Measurements from ENCODE around the gene CES1. TPM values are rescaled to one million over a fixed set of nuclear protein-coding genes. Genes with fewer than 3 reads are reported as not detected.
"Not testable (repeated sequence)": the region's sequence is repeated elsewhere in the genome, so short reads cannot be mapped to it uniquely, and the experiment has no call there.

The CES1 gene
- total RNA-seq, 1 donor from 2014 or later = not detected

DNA sequence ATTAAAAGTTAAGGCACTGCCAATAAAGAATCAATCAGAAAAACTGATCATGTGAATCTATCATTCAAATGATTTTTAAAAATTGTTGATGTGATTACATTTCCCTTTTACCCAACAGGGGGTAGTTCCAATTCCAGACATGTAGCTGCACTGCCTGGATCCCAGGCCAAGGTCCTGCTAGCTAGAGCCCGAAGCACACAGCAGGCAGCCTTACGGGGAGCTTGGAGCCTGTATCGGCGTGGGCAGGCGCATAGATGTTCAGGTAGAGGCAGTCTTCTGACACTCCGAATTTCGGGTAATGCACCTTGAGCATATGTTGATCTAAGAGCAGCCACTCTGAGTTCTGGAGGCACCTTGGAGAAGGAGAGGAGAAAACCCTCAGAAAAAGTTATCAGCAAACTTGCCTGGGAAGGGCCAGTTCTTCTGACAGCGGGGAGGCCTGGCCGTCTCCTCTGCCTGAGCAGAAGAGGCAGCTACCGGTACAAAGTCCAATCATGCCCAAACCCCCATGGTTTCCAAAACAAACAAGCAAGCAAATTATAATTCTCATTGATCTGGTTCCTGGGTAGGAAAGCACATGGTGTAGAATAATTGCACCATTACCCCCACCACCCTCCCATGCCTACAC lies 38.6 kb upstream of the CES1 start:
- Mint-ChIP-seq H3K27me3 (ENCODE audit: unreplicated experiment) (no peaks in the 10 kb centered on the region), H3K36me3 (ENCODE audit: unreplicated experiment) (no peaks in the 10 kb centered on the region)
- no peak for DNase-seq (ENCODE audit: extremely low spot score, unreplicated experiment)

DNA sequence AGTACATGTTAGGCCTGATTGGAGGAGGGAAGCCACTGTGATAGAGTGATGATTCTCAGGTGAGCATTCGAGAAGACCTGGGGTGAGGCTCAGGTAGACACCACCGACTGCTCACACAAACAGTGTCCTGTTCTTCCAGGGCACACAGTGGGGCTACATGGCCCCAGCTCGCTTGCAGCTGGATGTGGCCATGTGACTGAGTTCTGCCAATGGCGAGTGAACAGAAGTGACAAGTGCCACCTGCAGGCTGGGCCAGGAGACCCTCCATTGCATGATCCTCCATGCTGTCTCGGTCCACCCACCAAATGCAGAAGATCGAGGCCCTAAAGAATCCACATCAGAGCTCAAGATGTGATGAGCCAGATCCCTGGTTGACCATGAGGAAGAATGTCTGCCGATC lies 36.1 kb upstream of the CES1 start:
- no peaks in the 10 kb centered on the region for H3K36me3 Mint-ChIP-seq (ENCODE audit: unreplicated experiment)

More for the DNA sequence above, 38.6 kb upstream of the CES1 start:
- Mint-ChIP-seq H3K9me3 (ENCODE audit: unreplicated experiment) (no peaks in the 10 kb centered on the region), H3K4me3 (ENCODE audit: unreplicated experiment) (no peak overlapping the region), H3K4me1 (ENCODE audit: unreplicated experiment) (no peaks in the 10 kb centered on the region), H3K27ac (ENCODE audit: unreplicated experiment) (no peak overlapping the region)
- TF ChIP-seq, protein P1, sequence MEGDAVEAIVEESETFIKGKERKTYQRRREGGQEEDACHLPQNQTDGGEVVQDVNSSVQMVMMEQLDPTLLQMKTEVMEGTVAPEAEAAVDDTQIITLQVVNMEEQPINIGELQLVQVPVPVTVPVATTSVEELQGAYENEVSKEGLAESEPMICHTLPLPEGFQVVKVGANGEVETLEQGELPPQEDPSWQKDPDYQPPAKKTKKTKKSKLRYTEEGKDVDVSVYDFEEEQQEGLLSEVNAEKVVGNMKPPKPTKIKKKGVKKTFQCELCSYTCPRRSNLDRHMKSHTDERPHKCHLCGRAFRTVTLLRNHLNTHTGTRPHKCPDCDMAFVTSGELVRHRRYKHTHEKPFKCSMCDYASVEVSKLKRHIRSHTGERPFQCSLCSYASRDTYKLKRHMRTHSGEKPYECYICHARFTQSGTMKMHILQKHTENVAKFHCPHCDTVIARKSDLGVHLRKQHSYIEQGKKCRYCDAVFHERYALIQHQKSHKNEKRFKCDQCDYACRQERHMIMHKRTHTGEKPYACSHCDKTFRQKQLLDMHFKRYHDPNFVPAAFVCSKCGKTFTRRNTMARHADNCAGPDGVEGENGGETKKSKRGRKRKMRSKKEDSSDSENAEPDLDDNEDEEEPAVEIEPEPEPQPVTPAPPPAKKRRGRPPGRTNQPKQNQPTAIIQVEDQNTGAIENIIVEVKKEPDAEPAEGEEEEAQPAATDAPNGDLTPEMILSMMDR (IDR thresholded peaks at IDR 0.05) = no peak

DNA sequence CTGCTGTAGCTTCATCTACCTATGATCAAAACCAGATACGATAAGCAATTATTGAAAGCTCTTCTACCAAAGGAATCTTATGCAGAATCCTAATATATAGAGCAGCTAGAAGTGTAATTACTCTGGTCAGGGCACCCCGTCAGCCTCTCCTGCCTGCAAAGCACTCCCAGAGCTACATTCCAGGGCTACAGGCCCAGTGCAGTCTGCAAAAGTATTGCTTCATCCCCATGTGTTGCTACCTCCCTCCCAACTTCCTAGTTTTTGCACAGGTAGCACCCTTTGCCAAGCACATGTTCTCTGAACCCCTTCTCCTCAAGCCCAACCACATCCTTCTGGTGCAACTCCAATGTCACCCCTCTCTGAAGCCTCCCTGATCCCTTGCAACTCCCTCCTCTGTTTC lies 35.2 kb upstream of the CES1 start:
- Mint-ChIP-seq H3K4me3 (ENCODE audit: unreplicated experiment) (no peak overlapping the region), H3K36me3 (ENCODE audit: unreplicated experiment) (no peaks in the 10 kb centered on the region), H3K27ac (ENCODE audit: unreplicated experiment) (no peak overlapping the region), H3K9me3 (ENCODE audit: unreplicated experiment) (no peaks in the 10 kb centered on the region), H3K4me1 (ENCODE audit: unreplicated experiment) (no peaks in the 10 kb centered on the region), H3K27me3 (ENCODE audit: unreplicated experiment) (no peaks in the 10 kb centered on the region)
- TF ChIP-seq, protein P1 (IDR thresholded peaks at IDR 0.05) = no peak
- no peak for DNase-seq (ENCODE audit: extremely low spot score, unreplicated experiment)

More for the DNA sequence above, 36.1 kb upstream of the CES1 start:
- Mint-ChIP-seq H3K27me3 (ENCODE audit: unreplicated experiment) (no peaks in the 10 kb centered on the region), H3K4me3 (ENCODE audit: unreplicated experiment) (no peak overlapping the region), H3K4me1 (ENCODE audit: unreplicated experiment) (no peaks in the 10 kb centered on the region), H3K27ac (ENCODE audit: unreplicated experiment) (no peak overlapping the region), H3K9me3 (ENCODE audit: unreplicated experiment) (no peaks in the 10 kb centered on the region)
- no peak for DNase-seq (ENCODE audit: extremely low spot score, unreplicated experiment)
- TF ChIP-seq, protein P1 (IDR thresholded peaks at IDR 0.05) = no peak

DNA sequence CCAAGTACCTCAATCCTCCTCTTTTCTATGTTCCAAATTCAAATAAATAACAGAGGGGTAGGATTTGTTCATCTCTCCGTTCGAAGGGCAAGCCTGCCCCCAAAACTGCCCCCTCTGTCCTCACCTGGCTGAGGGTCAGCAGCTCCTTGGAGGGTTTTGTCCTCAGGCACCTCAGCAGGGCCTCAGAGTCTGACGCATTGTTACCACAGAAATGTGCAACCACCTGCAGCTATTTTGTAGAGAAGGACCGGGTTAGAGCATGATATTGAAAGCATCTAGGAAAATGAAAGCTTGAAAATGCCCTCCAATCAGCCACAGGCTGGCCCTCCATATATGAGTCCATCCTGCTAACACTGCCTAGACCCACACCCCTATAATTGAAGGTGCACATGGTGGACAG lies 28.4 kb upstream of the CES1 start:
- TF ChIP-seq, protein P1 (IDR thresholded peaks at IDR 0.05) = no peak
- H3K4me3 Mint-ChIP-seq (ENCODE audit: unreplicated experiment) = no peak overlapping the region
- H3K9me3 Mint-ChIP-seq (ENCODE audit: unreplicated experiment) = no peaks in the 10 kb centered on the region
- H3K27ac Mint-ChIP-seq (ENCODE audit: unreplicated experiment) = no peak overlapping the region
- H3K4me1 Mint-ChIP-seq (ENCODE audit: unreplicated experiment) = no peaks in the 10 kb centered on the region
- no peaks in the 10 kb centered on the region for H3K27me3 Mint-ChIP-seq (ENCODE audit: unreplicated experiment)
- no peak for DNase-seq (ENCODE audit: extremely low spot score, unreplicated experiment)
- H3K36me3 Mint-ChIP-seq (ENCODE audit: unreplicated experiment) = no peaks in the 10 kb centered on the region

DNA sequence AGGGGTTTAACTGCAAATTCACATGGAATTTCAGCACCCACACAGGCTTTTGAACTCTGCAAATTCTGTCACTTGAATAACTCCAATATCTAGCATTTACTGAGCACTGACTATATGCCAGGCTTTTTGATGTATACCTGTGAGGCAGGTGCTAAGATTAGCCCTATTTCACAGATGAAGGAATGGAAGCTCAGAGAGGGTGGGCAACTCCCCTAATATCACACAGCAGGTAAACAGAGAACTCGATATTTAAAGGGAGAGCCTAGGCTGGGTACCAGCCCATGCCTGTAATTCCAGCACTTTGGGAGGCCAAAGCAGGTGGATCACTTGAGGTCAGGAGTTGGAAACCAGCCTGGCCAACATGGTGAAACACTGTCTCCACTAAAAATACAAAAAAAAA lies 24.8 kb upstream of the CES1 start:
- not testable (repeated sequence) for H3K36me3 Mint-ChIP-seq (ENCODE audit: unreplicated experiment); DNase-seq (ENCODE audit: extremely low spot score, unreplicated experiment); H3K4me1 Mint-ChIP-seq (ENCODE audit: unreplicated experiment); H3K27ac Mint-ChIP-seq (ENCODE audit: unreplicated experiment); H3K9me3 Mint-ChIP-seq (ENCODE audit: unreplicated experiment); H3K27me3 Mint-ChIP-seq (ENCODE audit: unreplicated experiment); H3K4me3 Mint-ChIP-seq (ENCODE audit: unreplicated experiment)

DNA sequence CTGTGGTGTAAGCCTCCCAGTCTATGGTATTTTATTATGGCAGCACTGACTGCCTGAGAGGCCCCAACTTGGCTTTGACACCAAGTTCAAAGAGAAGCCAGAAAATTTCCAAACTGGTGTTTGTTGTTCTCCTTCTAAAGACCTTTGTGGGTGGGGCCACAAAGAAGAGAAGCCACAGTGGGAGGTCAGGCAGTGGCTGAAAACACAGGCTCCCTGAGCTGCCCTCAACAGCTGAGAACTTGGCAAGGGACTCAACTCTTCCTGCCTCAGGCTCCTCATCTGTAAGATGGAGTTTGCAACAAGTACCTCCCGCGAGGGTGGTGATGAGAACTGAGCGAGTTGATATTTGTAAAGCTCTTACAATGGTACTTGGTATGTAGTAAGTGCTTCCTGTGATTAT lies 24.1 kb upstream of the CES1 start:
- H3K27me3 Mint-ChIP-seq (ENCODE audit: unreplicated experiment) = no peaks in the 10 kb centered on the region
- no peaks in the 10 kb centered on the region for H3K9me3 Mint-ChIP-seq (ENCODE audit: unreplicated experiment)
- no peaks in the 10 kb centered on the region for H3K4me1 Mint-ChIP-seq (ENCODE audit: unreplicated experiment)
- no peak for DNase-seq (ENCODE audit: extremely low spot score, unreplicated experiment)
- no peaks in the 10 kb centered on the region for H3K36me3 Mint-ChIP-seq (ENCODE audit: unreplicated experiment)
- H3K27ac Mint-ChIP-seq (ENCODE audit: unreplicated experiment) = no peak overlapping the region
- no peak overlapping the region for H3K4me3 Mint-ChIP-seq (ENCODE audit: unreplicated experiment)
- TF ChIP-seq, protein P1 (IDR thresholded peaks at IDR 0.05) = no peak

Measured in osteocyte (in vitro differentiated cells).